IPS-20b (cell line): ENCODE data around the gene DNAH7.

ENCODE experiments used
- H3K27ac ChIP-seq: one replicate; pipeline ENCODE4 v1.5.1; 2013; ENCODE audit warnings: low read length
- H3K27me3 ChIP-seq: 2 replicates; pipeline ENCODE4 v1.6.1; 2013; ENCODE audit warnings: mild to moderate bottlenecking, low read length, inconsistent platforms; ENCODE audit not compliant: insufficient read depth
- H3K36me3 ChIP-seq: 2 replicates; pipeline ENCODE4 v1.6.1; 2013; ENCODE audit warnings: low read depth, mild to moderate bottlenecking, inconsistent platforms, low read length, moderate library complexity; ENCODE audit not compliant: insufficient read depth
- H3K4me1 ChIP-seq: 2 replicates; pipeline ENCODE4 v1.6.1; 2013; ENCODE audit warnings: mild to moderate bottlenecking, control low read depth, inconsistent platforms, low read length, moderate library complexity; ENCODE audit not compliant: insufficient read depth
- H3K4me3 ChIP-seq: 2 replicates; pipeline ENCODE4 v1.5.1; 2013; ENCODE audit warnings: mild to moderate bottlenecking, low read length, inconsistent platforms
- H3K9ac ChIP-seq: 2 replicates; pipeline ENCODE4 v1.6.1; 2013; ENCODE audit warnings: low read depth, mild to moderate bottlenecking, inconsistent platforms, low read length, moderate library complexity
- H3K9me3 ChIP-seq: 2 replicates; pipeline ENCODE4 v1.6.1; 2013; ENCODE audit warnings: mild to moderate bottlenecking, low read depth, low read length, inconsistent platforms; ENCODE audit not compliant: insufficient read depth

Gene DNAH7

DNA sequence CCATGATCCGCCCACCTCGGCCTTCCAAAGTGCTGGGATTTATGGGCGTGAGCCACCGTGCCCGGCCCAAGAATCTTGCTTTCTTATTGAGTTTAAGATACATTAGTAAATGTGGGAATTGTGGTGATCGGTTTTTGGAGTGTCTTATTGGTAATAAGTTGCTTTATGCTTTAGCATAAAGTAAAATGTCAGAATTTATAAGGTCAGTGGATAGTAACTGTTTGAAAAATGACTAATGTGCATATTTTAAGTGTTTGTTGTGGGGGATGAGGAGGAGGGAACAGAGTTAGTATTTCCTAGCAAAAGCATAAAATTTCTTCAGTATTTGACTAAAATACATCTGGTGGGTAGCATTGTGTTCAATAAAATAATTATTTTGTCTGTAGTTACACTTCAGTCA lies 334.2 kb downstream of the DNAH7 start:
- Histone ChIP-seq H3K27me3 (no peaks in the 10 kb centered on the region), H3K9ac (no peak overlapping the region), H3K4me1 (no peaks in the 10 kb centered on the region), H3K36me3 (peaks cover 75% of the 10 kb centered on the region), H3K4me3 (no peak overlapping the region), H3K27ac (no peak overlapping the region), H3K9me3 (no peaks in the 10 kb centered on the region)

DNA sequence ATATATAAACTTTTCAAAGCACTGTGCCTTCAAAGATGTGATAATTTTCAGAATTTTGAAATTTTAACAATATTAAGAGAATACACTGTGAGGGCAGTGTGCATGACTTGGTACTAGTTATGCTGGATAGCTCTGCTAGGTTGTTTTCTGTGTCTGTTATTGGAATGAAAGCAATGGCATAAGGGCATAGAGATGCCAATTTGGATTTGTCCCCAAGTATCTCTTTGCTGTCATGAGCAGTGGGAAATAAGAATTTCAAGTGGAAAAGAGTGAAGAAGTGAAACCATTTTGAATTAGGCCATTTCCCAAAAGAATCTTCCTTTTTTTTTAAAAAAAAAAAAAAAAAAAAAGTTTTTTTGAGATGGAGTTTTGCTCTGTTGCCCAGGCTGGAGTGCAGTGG lies 334.8 kb downstream of the DNAH7 start:
- no peak overlapping the region for H3K27ac ChIP-seq
- no peaks in the 10 kb centered on the region for H3K27me3 ChIP-seq
- no peak overlapping the region for H3K9ac ChIP-seq
- no peaks in the 10 kb centered on the region for H3K4me1 ChIP-seq
- H3K4me3 ChIP-seq, result no peak overlapping the region
- H3K9me3 ChIP-seq, result no peaks in the 10 kb centered on the region
- peaks cover 76% of the 10 kb centered on the region for H3K36me3 ChIP-seq

DNA sequence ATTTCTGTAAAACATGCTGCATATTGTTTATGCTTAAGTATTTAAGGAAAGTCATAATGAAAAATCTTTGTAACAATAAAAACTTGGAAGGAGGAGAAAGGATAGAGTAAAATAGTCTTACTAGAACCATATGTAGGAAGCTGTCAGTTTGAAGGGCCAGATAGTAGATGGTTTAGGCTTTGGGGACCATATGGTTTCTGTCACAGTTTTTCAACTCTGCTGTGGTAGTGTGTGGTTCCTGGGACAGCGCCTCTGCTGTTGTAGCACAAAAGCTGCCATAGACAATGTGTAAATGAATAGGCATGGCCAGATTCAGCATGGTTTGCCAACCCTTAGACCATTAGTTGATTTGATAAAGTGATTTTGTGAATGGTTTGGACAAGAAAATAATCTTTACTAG lies 336.1 kb downstream of the DNAH7 start:
- Histone ChIP-seq H3K9me3 (no peaks in the 10 kb centered on the region), H3K27ac (no peak overlapping the region), H3K9ac (no peak overlapping the region), H3K4me3 (no peak overlapping the region), H3K4me1 (no peaks in the 10 kb centered on the region), H3K27me3 (no peaks in the 10 kb centered on the region), H3K36me3 (peaks cover 84% of the 10 kb centered on the region)

DNA sequence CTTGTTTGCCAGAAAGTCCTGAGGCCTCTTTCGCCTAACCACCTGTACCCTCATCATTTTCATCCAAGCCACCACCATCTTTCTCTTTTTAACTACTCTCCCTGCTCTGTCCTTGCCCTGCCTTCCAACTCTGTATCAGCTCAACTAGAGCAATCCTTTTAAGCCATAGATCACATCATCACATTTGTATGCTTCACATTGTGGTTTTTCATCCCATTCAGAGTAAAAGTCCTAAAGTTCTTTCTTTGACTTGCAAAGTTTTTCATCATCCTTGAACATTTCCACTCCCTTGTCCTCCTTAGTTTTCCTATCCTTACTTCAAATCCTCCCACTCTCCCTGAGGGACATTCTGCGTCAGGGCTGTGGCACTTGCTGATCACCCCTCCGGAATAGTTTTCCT lies 337.7 kb downstream of the DNAH7 start:
- Histone ChIP-seq H3K4me1 (no peaks in the 10 kb centered on the region), H3K9ac (no peak overlapping the region), H3K9me3 (no peaks in the 10 kb centered on the region), H3K27me3 (no peaks in the 10 kb centered on the region), H3K4me3 (no peak overlapping the region), H3K27ac (no peak overlapping the region), H3K36me3 (peaks cover 82% of the 10 kb centered on the region)

DNA sequence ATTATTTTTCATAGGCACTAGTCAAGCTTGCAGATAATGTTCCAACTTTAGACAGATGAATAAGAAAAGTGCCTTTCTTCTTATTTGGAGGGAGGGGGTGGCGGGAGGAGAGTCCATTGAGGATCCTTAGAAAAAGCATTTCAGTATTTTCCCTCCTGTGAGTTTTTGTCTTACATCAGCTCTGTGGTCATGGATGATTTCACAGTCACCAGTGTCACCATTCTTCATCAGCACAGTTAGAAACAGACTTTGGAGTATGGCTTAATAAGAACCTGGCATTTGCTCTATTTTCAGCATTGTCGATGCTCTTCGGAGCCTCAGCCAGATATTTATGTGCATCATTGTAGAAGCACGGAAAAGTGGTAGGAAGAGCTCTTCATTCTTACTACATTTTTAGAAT lies 341.5 kb downstream of the DNAH7 start:
- Histone ChIP-seq H3K9ac (no peak overlapping the region), H3K36me3 (peaks cover 90% of the 10 kb centered on the region), H3K27ac (no peak overlapping the region), H3K4me3 (no peak overlapping the region), H3K4me1 (no peaks in the 10 kb centered on the region; the same call in 1 of the 2 replicates), H3K9me3 (no peaks in the 10 kb centered on the region), H3K27me3 (no peaks in the 10 kb centered on the region)

DNA sequence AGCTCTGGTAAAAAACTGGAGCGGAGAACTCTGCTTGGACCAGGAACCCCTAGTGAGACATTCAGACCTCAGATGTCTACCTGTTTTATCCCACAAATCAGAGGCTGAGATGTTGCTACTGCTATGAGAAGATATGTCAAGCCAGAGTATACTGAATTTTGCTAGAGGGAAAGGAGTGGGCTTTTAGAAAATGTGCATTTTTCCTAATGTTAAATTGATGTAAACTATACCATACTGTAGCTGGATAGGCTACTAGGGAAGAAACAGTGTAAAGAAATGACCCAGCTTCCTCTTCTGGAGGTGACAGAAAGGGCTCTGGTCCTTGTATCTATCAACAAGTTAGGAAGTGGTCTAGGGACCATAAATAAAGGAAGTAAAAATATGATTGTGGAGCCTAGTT lies 346.6 kb downstream of the DNAH7 start:
- no peaks in the 10 kb centered on the region for H3K27me3 ChIP-seq
- no peak overlapping the region for H3K9ac ChIP-seq
- H3K4me1 ChIP-seq, result peaks cover 3% of the 10 kb centered on the region; the same call in 1 of the 2 replicates
- no peaks in the 10 kb centered on the region for H3K9me3 ChIP-seq
- no peak overlapping the region for H3K27ac ChIP-seq
- peaks cover 89% of the 10 kb centered on the region for H3K36me3 ChIP-seq
- no peak overlapping the region for H3K4me3 ChIP-seq

DNA sequence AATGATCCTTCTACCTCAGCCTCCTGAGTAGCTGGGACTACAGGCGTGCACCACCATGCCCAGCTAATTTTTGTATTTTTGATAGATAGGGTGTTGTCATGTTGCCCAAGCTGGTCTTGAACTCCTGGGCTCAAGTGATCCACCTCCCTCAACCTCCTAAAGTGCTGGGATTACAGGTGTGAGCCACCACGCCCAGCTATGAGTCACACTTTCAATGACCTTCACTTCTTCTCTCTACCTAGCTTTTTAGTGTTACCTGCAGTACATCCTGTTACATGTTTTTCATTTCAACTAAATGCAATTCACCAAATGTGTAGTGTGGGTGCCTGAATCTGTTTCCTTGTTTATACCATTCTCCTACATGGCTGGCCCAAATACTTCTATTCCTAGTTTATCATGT lies 347.6 kb downstream of the DNAH7 start:
- Histone ChIP-seq H3K36me3 (peaks cover 95% of the 10 kb centered on the region), H3K27me3 (no peaks in the 10 kb centered on the region), H3K4me1 (peaks cover 3% of the 10 kb centered on the region; the same call in 1 of the 2 replicates), H3K9ac (no peak overlapping the region), H3K9me3 (no peaks in the 10 kb centered on the region), H3K27ac (no peak overlapping the region), H3K4me3 (no peak overlapping the region)

DNA sequence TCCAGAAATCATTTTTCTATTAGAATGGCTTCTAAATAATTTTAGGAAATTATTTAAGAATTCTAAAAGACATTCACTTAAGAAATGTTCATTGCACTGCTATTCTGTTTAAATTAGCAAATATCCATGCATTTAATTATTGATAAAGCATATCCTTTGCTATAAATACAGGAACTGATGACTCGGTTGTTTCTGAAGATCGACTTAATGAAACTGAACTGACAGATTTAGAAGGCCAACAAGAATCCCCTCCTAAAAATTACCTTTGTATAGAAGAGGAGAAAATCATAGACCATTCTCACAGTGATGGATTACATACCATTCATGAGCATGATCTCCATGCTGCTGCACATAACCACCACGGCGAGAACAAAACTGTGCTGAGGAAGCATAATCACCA lies 352.2 kb downstream of the DNAH7 start:
- Histone ChIP-seq H3K36me3 (peaks cover 88% of the 10 kb centered on the region), H3K27me3 (no peaks in the 10 kb centered on the region), H3K27ac (no peak overlapping the region), H3K9me3 (no peaks in the 10 kb centered on the region), H3K4me1 (0 out of 2 replicates have a peak, but pooled peaks cover 3% of the 10 kb centered on the region), H3K4me3 (no peak overlapping the region), H3K9ac (no peak overlapping the region)

DNA sequence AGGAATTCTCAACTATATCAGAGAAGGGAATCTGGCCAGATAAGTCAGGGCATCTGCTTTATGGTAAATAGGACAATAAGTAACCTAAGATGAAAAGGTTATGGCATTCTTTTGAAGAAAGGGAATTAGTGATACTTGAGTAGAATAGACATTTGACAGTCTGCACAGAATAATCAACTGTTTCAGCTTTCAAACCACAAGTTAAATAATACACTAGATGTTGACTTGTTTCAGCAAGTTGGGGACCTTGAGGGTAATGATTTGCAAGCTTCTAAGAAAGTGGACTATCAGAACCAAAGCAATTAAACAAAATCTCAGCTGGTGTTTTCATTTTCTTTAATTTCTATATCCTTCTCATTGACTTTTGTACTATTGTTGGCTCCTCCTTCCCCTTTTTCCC lies 357.2 kb downstream of the DNAH7 start:
- Histone ChIP-seq H3K9ac (no peak overlapping the region), H3K27ac (no peak overlapping the region), H3K4me1 (peaks cover 4% of the 10 kb centered on the region), H3K36me3 (peaks cover 85% of the 10 kb centered on the region), H3K9me3 (no peaks in the 10 kb centered on the region), H3K27me3 (no peaks in the 10 kb centered on the region), H3K4me3 (no peak overlapping the region)

DNA sequence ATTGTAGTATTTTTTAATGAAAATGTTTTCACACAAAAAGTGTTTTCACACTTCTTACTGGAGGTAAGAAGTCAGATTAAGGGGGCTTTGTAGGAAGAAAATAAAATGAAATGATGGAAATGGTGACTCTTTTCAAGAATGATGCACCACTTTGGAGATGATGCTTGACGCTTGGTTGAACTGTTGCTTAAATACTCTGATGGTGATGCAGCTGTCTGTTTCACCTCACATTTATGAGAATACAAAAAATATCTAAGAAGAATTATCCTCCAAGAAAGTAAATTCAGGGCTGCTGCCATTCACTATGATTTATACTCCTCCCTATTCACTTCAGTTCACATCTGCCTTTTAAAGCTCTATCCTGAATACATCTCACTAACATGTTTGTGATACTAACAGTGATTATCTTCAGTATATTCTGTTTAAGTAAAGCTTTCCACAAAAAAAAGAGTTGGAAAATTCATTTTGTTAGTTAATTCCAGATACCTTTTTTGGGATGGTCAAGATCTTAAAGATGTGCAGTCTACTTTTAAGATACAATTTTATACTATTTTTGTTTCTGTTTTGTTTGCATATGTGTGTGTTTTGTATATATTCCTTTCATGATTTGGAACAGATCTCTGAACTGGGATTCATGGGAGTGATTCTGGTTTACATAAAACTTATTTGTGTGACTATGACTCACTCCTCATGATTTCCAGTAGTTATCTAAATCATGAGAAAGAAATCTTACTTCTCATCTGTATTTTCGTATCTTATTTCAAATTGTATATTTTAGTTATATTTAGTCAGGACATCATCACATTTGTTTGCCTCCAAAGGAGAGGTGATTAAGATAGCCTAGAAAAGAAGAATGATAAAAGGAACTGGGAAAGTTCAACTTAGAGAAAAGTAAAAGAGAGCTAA lies 358.5 kb downstream of the DNAH7 start:
- H3K4me3 ChIP-seq, result no peak overlapping the region
- H3K27ac ChIP-seq, result no peak overlapping the region
- no peak overlapping the region for H3K9ac ChIP-seq
- H3K27me3 ChIP-seq, result no peaks in the 10 kb centered on the region
- H3K36me3 ChIP-seq, result peaks cover 74% of the 10 kb centered on the region
- H3K9me3 ChIP-seq, result no peaks in the 10 kb centered on the region
- peaks cover 12% of the 10 kb centered on the region for H3K4me1 ChIP-seq

DNA sequence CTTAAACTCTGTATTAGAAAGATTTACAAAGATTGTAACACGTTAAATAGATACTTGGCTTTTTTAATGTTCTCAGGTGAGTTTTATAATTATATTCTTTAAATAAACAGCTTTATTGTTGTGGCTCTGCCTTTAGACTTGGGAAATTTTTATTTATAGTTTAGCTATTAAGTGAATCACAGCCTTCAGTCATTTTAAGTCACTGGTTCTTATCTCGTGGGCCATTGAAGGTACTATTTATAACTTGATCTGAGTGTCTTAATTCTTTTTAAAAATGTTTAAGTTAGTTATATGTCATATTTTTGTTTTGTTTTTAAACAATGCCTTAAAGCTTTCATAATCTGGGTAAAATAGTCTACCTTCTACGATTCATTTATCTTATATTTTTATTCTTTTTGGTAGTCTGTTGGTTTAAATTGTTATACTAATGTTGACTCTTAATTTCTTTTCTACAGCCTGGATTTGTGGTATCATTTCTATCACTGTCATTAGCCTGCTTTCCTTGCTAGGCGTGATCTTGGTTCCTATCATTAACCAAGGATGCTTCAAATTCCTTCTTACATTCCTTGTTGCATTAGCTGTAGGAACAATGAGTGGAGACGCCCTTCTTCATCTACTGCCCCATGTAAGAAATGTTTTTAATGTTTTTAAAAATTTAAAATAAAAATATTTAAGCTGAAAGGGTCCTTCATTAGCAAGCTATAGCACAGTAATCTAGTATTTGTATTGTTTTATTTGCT lies 362.3 kb downstream of the DNAH7 start:
- H3K4me1 ChIP-seq, result peaks cover 12% of the 10 kb centered on the region
- no peak overlapping the region for H3K4me3 ChIP-seq
- H3K27ac ChIP-seq, result no peak overlapping the region
- H3K27me3 ChIP-seq, result no peaks in the 10 kb centered on the region
- no peaks in the 10 kb centered on the region for H3K9me3 ChIP-seq
- H3K9ac ChIP-seq, result no peak overlapping the region
- peaks cover 42% of the 10 kb centered on the region; the same call in 1 of the 2 replicates for H3K36me3 ChIP-seq

DNA sequence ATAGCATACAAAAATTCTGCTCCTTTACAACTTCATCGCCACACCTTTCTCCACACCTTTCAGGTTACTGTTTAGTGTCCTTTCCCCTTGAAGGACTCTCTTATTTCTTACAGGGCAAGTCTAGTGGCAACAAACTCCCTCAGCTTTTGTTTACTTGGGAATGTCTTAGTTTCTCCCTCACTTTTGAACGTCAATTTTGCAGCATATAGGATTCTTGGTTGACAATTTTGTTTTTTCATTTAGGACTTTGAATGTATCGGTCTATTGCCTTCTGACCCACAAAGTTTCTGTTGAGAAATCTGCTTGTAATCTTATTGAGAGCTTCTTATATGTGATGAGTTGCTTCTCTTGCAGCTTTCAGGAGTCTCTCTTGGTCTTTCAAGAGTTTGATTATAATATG lies 368.2 kb downstream of the DNAH7 start:
- H3K4me1 ChIP-seq, result no peaks in the 10 kb centered on the region; the same call in 1 of the 2 replicates
- no peaks in the 10 kb centered on the region for H3K9me3 ChIP-seq
- H3K36me3 ChIP-seq, result no peaks in the 10 kb centered on the region; the same call in 1 of the 2 replicates
- H3K27ac ChIP-seq, result no peak overlapping the region
- no peaks in the 10 kb centered on the region for H3K27me3 ChIP-seq
- H3K9ac ChIP-seq, result no peak overlapping the region
- no peak overlapping the region for H3K4me3 ChIP-seq
